HL-60 (cell line): Measurements from ENCODE around the gene FCHSD2.

Experiments used
- CTCF ChIP-seq: IDR thresholded peaks from one replicate; pipeline ENCODE4 v1.5.1; 2011; ENCODE audit warnings: low read length, control low read depth, inconsistent platforms; ENCODE audit not compliant: insufficient read depth
- GABPA ChIP-seq: IDR thresholded peaks from 2 replicates; pipeline ENCODE4 v1.6.1; 2012; ENCODE audit warnings: low read depth
- POLR2AphosphoS5 ChIP-seq: IDR thresholded peaks from 2 replicates; pipeline ENCODE4 v1.6.1; 2012; ENCODE audit warnings: low read depth
- TF ChIP-seq, protein P1 (sequence below): IDR thresholded peaks from 2 replicates; pipeline ENCODE4 v1.6.1; 2012; ENCODE audit warnings: low read depth; ENCODE audit not compliant: insufficient replicate concordance

GRCh38 chr11:73001615-73002014 lies 140.5 kb downstream of the FCHSD2 start:
- no peak for TF ChIP-seq CTCF
- TF ChIP-seq, protein P1, sequence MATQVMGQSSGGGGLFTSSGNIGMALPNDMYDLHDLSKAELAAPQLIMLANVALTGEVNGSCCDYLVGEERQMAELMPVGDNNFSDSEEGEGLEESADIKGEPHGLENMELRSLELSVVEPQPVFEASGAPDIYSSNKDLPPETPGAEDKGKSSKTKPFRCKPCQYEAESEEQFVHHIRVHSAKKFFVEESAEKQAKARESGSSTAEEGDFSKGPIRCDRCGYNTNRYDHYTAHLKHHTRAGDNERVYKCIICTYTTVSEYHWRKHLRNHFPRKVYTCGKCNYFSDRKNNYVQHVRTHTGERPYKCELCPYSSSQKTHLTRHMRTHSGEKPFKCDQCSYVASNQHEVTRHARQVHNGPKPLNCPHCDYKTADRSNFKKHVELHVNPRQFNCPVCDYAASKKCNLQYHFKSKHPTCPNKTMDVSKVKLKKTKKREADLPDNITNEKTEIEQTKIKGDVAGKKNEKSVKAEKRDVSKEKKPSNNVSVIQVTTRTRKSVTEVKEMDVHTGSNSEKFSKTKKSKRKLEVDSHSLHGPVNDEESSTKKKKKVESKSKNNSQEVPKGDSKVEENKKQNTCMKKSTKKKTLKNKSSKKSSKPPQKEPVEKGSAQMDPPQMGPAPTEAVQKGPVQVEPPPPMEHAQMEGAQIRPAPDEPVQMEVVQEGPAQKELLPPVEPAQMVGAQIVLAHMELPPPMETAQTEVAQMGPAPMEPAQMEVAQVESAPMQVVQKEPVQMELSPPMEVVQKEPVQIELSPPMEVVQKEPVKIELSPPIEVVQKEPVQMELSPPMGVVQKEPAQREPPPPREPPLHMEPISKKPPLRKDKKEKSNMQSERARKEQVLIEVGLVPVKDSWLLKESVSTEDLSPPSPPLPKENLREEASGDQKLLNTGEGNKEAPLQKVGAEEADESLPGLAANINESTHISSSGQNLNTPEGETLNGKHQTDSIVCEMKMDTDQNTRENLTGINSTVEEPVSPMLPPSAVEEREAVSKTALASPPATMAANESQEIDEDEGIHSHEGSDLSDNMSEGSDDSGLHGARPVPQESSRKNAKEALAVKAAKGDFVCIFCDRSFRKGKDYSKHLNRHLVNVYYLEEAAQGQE: no peak
- no peak for TF ChIP-seq GABPA
- TF ChIP-seq POLR2AphosphoS5: no peak
